GM12873 (cell line): Measurements from ENCODE around the gene TRPC6.

Source experiments
- CTCF ChIP-seq: IDR thresholded peaks from 2 replicates; pipeline ENCODE4 v1.5.1; 2012; ENCODE audit warnings: low read depth, mild to moderate bottlenecking, moderate library complexity, low read length, control low read depth; ENCODE audit not compliant: insufficient read depth; ENCODE audit errors: missing control alignments

The TRPC6 gene

GRCh38 chr11:101433151-101433550 is 150.7 kb downstream of the TRPC6 start:
- no peak for TF ChIP-seq CTCF

GRCh38 chr11:101429703-101430540 is 153.9 kb downstream of the TRPC6 start:
- no peak for TF ChIP-seq CTCF

- peak; percentile 61 for TF ChIP-seq CTCF
These were observed 154.9 kb downstream of the TRPC6 start for GRCh38 chr11:101428918-101429317.

- no peak for TF ChIP-seq CTCF
These were observed 176.5 kb downstream of the TRPC6 start for GRCh38 chr11:101407324-101407723.
